ENCODE data around the gene TPST2. TPM values are rescaled to one million over a fixed set of nuclear protein-coding genes. Genes with fewer than 3 reads are reported as not detected.

TPST2 gene
- total RNA-seq, 1 experiment from 2014 or later, result 50.1 TPM

DNA sequence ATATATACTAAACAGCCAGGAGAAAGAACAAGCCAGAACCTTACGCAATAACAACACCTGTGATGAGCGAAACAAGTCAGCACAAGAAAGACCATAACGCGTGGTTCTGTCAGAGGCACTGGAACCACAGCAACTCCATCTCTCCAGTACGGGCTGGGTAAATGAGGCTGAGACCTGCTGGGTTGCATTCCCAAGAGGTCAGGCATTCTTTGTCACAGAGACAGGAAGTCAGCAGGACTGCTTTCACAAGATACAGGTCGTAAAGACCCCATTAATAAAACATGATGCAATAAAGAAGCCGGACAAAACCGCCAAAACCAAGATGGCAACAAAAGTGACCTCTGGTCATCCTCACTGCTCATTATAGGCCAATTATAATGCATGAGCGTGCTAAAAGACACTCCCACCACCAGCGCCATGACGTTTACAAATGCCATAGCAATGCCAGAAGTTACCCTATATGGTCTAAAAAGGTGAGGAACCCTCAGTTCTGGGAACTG is 21.7 kb downstream of the TPST2 start:
- Histone ChIP-seq H2BK20ac (ENCODE audit: low read depth, low read length, poor library complexity, severe bottlenecking) (no peak overlapping the region), H3K27ac (ENCODE audit: insufficient read length, low read depth, low read length) (peak overlapping the region; percentile 96), H2AK5ac (ENCODE audit: insufficient read length, low read length) (peak overlapping the region; percentile 89), H3K14ac (ENCODE audit: insufficient read depth, low read length) (peak overlapping the region; percentile 57; the same call in 1 of the 2 replicates), H3K79me2 (ENCODE audit: insufficient read depth, low read length) (peaks cover 42% of the 10 kb centered on the region; the same call in 1 of the 2 replicates), H3K4ac (ENCODE audit: low read depth, low read length) (no peak overlapping the region; the same call in 1 of the 2 replicates), H4K20me1 (ENCODE audit: control insufficient read depth, insufficient read depth, insufficient read length) (no peaks in the 10 kb centered on the region), H3K79me1 (ENCODE audit: insufficient read depth, low read depth, low read length, poor library complexity, severe bottlenecking) (peaks cover 8% of the 10 kb centered on the region), H3K23ac (ENCODE audit: insufficient read length, low read depth, low read length) (no peak overlapping the region), H3K4me2 (ENCODE audit: insufficient read depth, insufficient read length, low read length) (peak overlapping the region; percentile 34), H3K9me3 (ENCODE audit: control insufficient read depth, low read depth, low read length) (no peaks in the 10 kb centered on the region), H2BK15ac (ENCODE audit: low read depth, low read length) (no peak overlapping the region), H2BK5ac (ENCODE audit: insufficient read length, low read length) (no peak overlapping the region), H4K8ac (replicated peaks; ENCODE audit: insufficient read length, low read depth, low read length) (no peak overlapping the region), H4K91ac (ENCODE audit: insufficient read length, low read depth, low read length) (no peak overlapping the region), H2BK120ac (ENCODE audit: low read depth, low read length, poor library complexity, severe bottlenecking) (peak overlapping the region; percentile 96), H3K23me2 (ENCODE audit: insufficient read length, low read depth, low read length, poor library complexity, severe bottlenecking) (no peaks in the 10 kb centered on the region), H3K9ac (ENCODE audit: extremely low read depth, insufficient read length, low read length) (peak overlapping the region; percentile 39), H2BK12ac (ENCODE audit: insufficient read length, low read depth, low read length) (no peak overlapping the region), H4K5ac (ENCODE audit: insufficient read length, low read depth, low read length) (peak overlapping the region; percentile 11), H3K4me1 (ENCODE audit: insufficient read depth, low read length) (peaks cover 19% of the 10 kb centered on the region), H3K56ac (ENCODE audit: insufficient read length, low read depth, low read length) (no peak overlapping the region), H2AFZ (ENCODE audit: low read length) (no peak overlapping the region), H3K18ac (ENCODE audit: insufficient read length, low read depth, low read length) (peak overlapping the region; percentile 60), H3K27me3 (ENCODE audit: insufficient read depth, low read length) (no peaks in the 10 kb centered on the region), H3T11ph (ENCODE audit: low read length) (peak overlapping the region; percentile 26)
- no peaks in the 10 kb centered on the region for H3K9me3 Mint-ChIP-seq
- WGBS (ENCODE audit: extremely low coverage, insufficient read length, low lambda C conversion rate), result no CpG with 5 or more reads among the region's 11 CpGs
- peak overlapping the region; percentile 97 to 99 (median 98) for H3K27ac Mint-ChIP-seq
- H3K4me3 Mint-ChIP-seq, result peak overlapping the region; percentile 38 to 63; a peak in 4 of 5 replicates
- H3K27me3 Mint-ChIP-seq (ENCODE audit: low read depth), result no peaks in the 10 kb centered on the region
- DNase-seq, result peak; percentile 85
- H3K4me1 Mint-ChIP-seq, result peaks cover 77 to 83% of the 10 kb centered on the region in 2 experiments
- H3K36me3 Mint-ChIP-seq (ENCODE audit: insufficient read depth in 1 of 3, low read depth in 3 of 3), result peaks cover 15 to 21% (median 17%) of the 10 kb centered on the region in 3 experiments
- TF ChIP-seq, protein P1, sequence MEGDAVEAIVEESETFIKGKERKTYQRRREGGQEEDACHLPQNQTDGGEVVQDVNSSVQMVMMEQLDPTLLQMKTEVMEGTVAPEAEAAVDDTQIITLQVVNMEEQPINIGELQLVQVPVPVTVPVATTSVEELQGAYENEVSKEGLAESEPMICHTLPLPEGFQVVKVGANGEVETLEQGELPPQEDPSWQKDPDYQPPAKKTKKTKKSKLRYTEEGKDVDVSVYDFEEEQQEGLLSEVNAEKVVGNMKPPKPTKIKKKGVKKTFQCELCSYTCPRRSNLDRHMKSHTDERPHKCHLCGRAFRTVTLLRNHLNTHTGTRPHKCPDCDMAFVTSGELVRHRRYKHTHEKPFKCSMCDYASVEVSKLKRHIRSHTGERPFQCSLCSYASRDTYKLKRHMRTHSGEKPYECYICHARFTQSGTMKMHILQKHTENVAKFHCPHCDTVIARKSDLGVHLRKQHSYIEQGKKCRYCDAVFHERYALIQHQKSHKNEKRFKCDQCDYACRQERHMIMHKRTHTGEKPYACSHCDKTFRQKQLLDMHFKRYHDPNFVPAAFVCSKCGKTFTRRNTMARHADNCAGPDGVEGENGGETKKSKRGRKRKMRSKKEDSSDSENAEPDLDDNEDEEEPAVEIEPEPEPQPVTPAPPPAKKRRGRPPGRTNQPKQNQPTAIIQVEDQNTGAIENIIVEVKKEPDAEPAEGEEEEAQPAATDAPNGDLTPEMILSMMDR (conservative IDR thresholded peaks at IDR 0.05), result no peak

Measured in H9 (cell line).